HCT116 (cell line): ENCODE measurements around the gene CSPG4. TPM values are rescaled to one million over a fixed set of nuclear protein-coding genes. Genes with fewer than 3 reads are reported as not detected.

Experiments
- ATAC-seq: fragments of 200-7000 bp; cut with Tn5 transposase; 2 replicates; pipeline ENCODE4 v1.9.1; 2020; ENCODE audit warnings: mild to moderate bottlenecking, moderate library complexity
- BruUV-seq: library from RNA; stranded (reverse); fragments of 400-500 nt; replicated peaks from 2 replicates; lab custom pipeline; 2021; lab: Mats Ljungman, UMichigan
- CTCF ChIA-PET: fragments of 300-600 bp; sonication (Branson Sonifier 250); formaldehyde crosslinking; loops from one replicate; lab custom pipeline; 2021; ENCODE audit warnings: antibody characterized with exemption; lab: Charles Lee
- POLR2A ChIA-PET: fragments of 300-600, 350-600 bp; sonication (Branson Sonifier 250); formaldehyde crosslinking; loops from one replicate; lab custom pipeline; 2021; ENCODE audit warnings: antibody characterized with exemption; lab: Charles Lee
- RAD21 ChIA-PET, 2 experiments: fragments of 300-600 bp; sonication (Branson Sonifier 250); formaldehyde crosslinking; loops; one replicate each; lab custom pipeline; 2023; ENCODE audit warnings: low total read pairs in 2 of 2; ENCODE audit not compliant: uncharacterized antibody in 2 of 2, unreplicated experiment in 2 of 2, low non-redundant PET in 1 of 2; lab: Charles Lee
- DNase-seq: peaks from one replicate; pipeline ENCODE4 v3.0.0-alpha.2; 2010; ENCODE audit warnings: low read depth, low spot score
- H2AFZ ChIP-seq: fragments of 200-600 bp; shearing (Covaris generic), sonication (generic); 2 replicates; pipeline ENCODE4 v1.6.1; 2017; ENCODE audit warnings: low read depth, mixed run types, mixed read lengths, antibody characterized with exemption, low read length; ENCODE audit not compliant: poor library complexity, severe bottlenecking
- H3K27ac ChIP-seq: 2 replicates; pipeline ENCODE4 v1.5.1; 2012; ENCODE audit warnings: low read depth, low read length
- H3K27me3 ChIP-seq: fragments of 200-600 bp; sonication (generic); 2 replicates; pipeline ENCODE4 v1.6.1; 2016; ENCODE audit warnings: mixed run types, low read length, mixed read lengths; ENCODE audit not compliant: insufficient read depth
- H3K36me3 ChIP-seq, 2 experiments: fragments of 200-500 bp in 1 of 2; fragments of 200-600 bp in 1 of 2; sonication (Bioruptor generic) in 1 of 2; sonication (generic) in 1 of 2; 2 replicates each; pipeline versions ENCODE4 v1.5.1 to v1.6.1; 2014 to 2016; ENCODE audit warnings: low read length in 2 of 2, inconsistent platforms in 1 of 2, mixed read lengths in 1 of 2, mixed run types in 1 of 2; ENCODE audit not compliant: insufficient read depth in 2 of 2, control insufficient read depth in 1 of 2
- H3K4me1 ChIP-seq, 2 experiments: fragments of 200-600 bp in 1 of 2; sonication (generic) in 1 of 2; 2 replicates each; pipeline versions ENCODE4 v1.5.1 to v1.6.1; 2012 to 2017; ENCODE audit warnings: low read length in 2 of 2, inconsistent platforms in 1 of 2, mild to moderate bottlenecking in 1 of 2, mixed read lengths in 1 of 2, mixed run types in 1 of 2, moderate library complexity in 1 of 2; ENCODE audit not compliant: insufficient read depth in 2 of 2, control insufficient read depth in 1 of 2
- H3K4me2 ChIP-seq: fragments of 200-600 bp; sonication (generic); 2 replicates; pipeline ENCODE4 v1.6.1; 2017; ENCODE audit warnings: mixed run types, low read length, mixed read lengths
- H3K4me3 ChIP-seq, 2 experiments: fragments of 200-600 bp in 1 of 2; sonication (generic) in 1 of 2; replicated peaks in 1 of 2; 2 replicates each; pipeline ENCODE4 v1.5.1; 2011 to 2016; ENCODE audit warnings: low read length in 2 of 2, control low read depth in 1 of 2, low read depth in 1 of 2, mild to moderate bottlenecking in 1 of 2, mixed read lengths in 1 of 2, mixed run types in 1 of 2
- H3K79me2 ChIP-seq: fragments of 200-600 bp; sonication (generic); 2 replicates; pipeline ENCODE4 v1.6.1; 2017; ENCODE audit warnings: mild to moderate bottlenecking, mixed run types, low read length, moderate library complexity, mixed read lengths; ENCODE audit not compliant: insufficient read depth
- H3K9ac ChIP-seq: fragments of 200-600 bp; sonication (generic); 2 replicates; pipeline ENCODE4 v1.6.1; 2016; ENCODE audit warnings: low read length, mixed read lengths
- H3K9me2 ChIP-seq: fragments of 200-600 bp; sonication (generic), shearing (Covaris generic); 2 replicates; pipeline ENCODE4 v1.6.1; 2017; ENCODE audit warnings: mixed run types, mild to moderate bottlenecking, moderate library complexity; ENCODE audit not compliant: insufficient read depth
- H3K9me3 ChIP-seq, 2 experiments: fragments of 200-500 bp in 1 of 2; fragments of 200-600 bp in 1 of 2; sonication (Bioruptor generic) in 1 of 2; sonication (generic) in 1 of 2; 2 replicates each; pipeline ENCODE4 v1.6.1; 2014 to 2017; ENCODE audit warnings: low read length in 2 of 2, mixed read lengths in 2 of 2, inconsistent platforms in 1 of 2, low read depth in 1 of 2, mild to moderate bottlenecking in 1 of 2, mixed run types in 1 of 2, moderate library complexity in 1 of 2; ENCODE audit not compliant: control insufficient read depth in 1 of 2, insufficient read depth in 1 of 2
- H4K20me1 ChIP-seq: fragments of 200-600 bp; sonication (generic), shearing (Covaris generic); 2 replicates; pipeline ENCODE4 v1.6.1; 2017; ENCODE audit warnings: mixed run types, mild to moderate bottlenecking, moderate library complexity; ENCODE audit not compliant: insufficient read depth
- CBX3 ChIP-seq: IDR thresholded peaks from 2 replicates; pipeline ENCODE4 v1.6.1; 2012; ENCODE audit warnings: low read depth
- CEBPB ChIP-seq: IDR thresholded peaks from 2 replicates; pipeline ENCODE4 v1.6.1; 2012; ENCODE audit warnings: low read depth
- ELF1 ChIP-seq: IDR thresholded peaks from 2 replicates; pipeline ENCODE4 v1.6.1; 2012; ENCODE audit warnings: low read depth, borderline replicate concordance
- EZH2 ChIP-seq: fragments of 200-600 bp; sonication (generic); IDR thresholded peaks from 2 replicates; pipeline ENCODE4 v1.6.1; 2017; ENCODE audit warnings: antibody characterized with exemption, mixed run types
- POLR2A ChIP-seq: IDR thresholded peaks from 2 replicates; pipeline ENCODE4 v1.7.0; 2011; ENCODE audit warnings: borderline replicate concordance; ENCODE audit not compliant: insufficient read depth, insufficient read length; ENCODE audit errors: extremely low read depth
- POLR2AphosphoS5 ChIP-seq: IDR thresholded peaks from 2 replicates; pipeline ENCODE4 v1.6.1; 2011; ENCODE audit warnings: mild to moderate bottlenecking, low read depth, low read length, moderate library complexity
- RAD21 ChIP-seq: IDR thresholded peaks from 2 replicates; pipeline ENCODE4 v1.6.1; 2012; ENCODE audit warnings: low read depth, mild to moderate bottlenecking
- SIN3A ChIP-seq: IDR thresholded peaks from 2 replicates; pipeline ENCODE4 v1.6.1; 2012; ENCODE audit warnings: low read depth
- SRF ChIP-seq: IDR thresholded peaks from 2 replicates; pipeline ENCODE4 v1.6.1; 2012; ENCODE audit warnings: low read depth
- TCF7L2 ChIP-seq: IDR thresholded peaks from 2 replicates; pipeline ENCODE4 v1.7.0; 2011; ENCODE audit warnings: borderline replicate concordance, inconsistent platforms; ENCODE audit not compliant: insufficient read depth, insufficient read length; ENCODE audit errors: extremely low read depth
- ZFX ChIP-seq: fragments of 450-650 bp; IDR thresholded peaks from 2 replicates; pipeline ENCODE4 v1.6.1; 2017
- intact Hi-C: fragments of 100-400 bp; cut with micrococcal nuclease; formaldehyde crosslinking; loops from 2 replicates; pipeline ENCODE4 v1.10.0; 2022
- total RNA-seq: library from RNA; stranded (reverse); gene quantifications from one replicate; pipeline ENCODE4 v1.2.1, GENCODE V29; 2021; ENCODE audit not compliant: unreplicated experiment
- TF ChIP-seq, protein P1 (sequence below): IDR thresholded peaks from 2 replicates; pipeline ENCODE4 v1.6.1; 2011; ENCODE audit warnings: mild to moderate bottlenecking, low read length, moderate library complexity; ENCODE audit not compliant: insufficient replicate concordance; ENCODE audit errors: extremely low read depth
- TF ChIP-seq, protein P2 (sequence below): IDR thresholded peaks from 2 replicates; pipeline ENCODE4 v1.6.1; 2012
- TF ChIP-seq, protein P3 (sequence below), 3 experiments: fragments of 200-600 bp in 1 of 3; sonication (generic) in 1 of 3; IDR thresholded peaks in 2 of 3; conservative IDR thresholded peaks in 1 of 3; 2 replicates each; pipeline ENCODE4 v1.5.1; 2012 to 2017; ENCODE audit warnings: low read depth in 2 of 3, low read length in 2 of 3, antibody characterized with exemption in 1 of 3, borderline replicate concordance in 1 of 3, control low read depth in 1 of 3, mild to moderate bottlenecking in 1 of 3, mixed read lengths in 1 of 3, mixed run types in 1 of 3, moderate library complexity in 1 of 3; ENCODE audit not compliant: insufficient read depth in 1 of 3

CSPG4 gene
- total RNA-seq, 1 experiment from 2014 or later: 18.1 TPM

DNA sequence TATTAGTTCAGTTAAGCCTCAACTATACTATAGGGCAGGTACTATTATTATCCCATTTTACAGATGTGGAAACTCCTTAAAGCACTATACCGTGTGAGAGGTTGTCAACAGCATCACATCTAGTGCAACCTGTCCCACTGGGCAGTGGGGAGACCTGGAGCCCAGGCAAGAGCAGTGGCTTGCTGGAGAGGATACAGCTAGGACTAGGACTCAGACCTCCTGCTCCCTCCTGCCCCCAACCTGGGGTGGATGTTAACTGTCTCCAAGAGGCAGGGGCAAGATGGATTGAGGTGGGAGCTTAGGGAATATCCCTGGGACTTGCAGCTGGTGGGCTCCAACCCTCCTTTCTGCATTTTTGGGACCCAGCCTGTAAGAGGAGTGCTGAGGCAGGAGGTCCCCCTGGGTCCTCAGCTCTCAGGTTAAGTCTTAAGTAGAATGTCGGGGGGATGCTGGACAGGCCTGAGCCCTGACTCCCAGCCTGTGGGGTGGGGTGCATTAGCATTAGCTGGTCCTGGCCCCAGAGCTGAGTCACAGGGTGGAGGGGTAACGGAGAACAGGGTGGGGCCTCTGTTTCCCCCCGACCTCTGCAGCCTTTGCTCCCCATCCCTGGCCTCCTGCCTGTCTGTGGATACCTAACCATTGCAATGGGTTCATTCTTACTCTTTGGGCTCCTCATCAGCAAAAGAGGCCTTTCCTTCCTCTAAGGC, 58.3 kb downstream of the CSPG4 start:
- H3K9ac ChIP-seq: no peak overlapping the region
- H3K9me3 ChIP-seq: no peaks in the 10 kb centered on the region
- no TSS peak for BruUV-seq
- H3K27me3 ChIP-seq: no peaks in the 10 kb centered on the region
- ATAC-seq (no peak), DNase-seq (no peak)
- H3K36me3 ChIP-seq: peaks cover 2 to 9% of the 10 kb centered on the region in 2 experiments; a peak in 2 of 4 replicates
- H3K4me3 ChIP-seq: no peak overlapping the region
- TF ChIP-seq EZH2 (no peak), POLR2AphosphoS5 (no peak), POLR2A (no peak), ELF1 (no peak), CEBPB (no peak), TCF7L2 (no peak), SRF (no peak), CBX3 (no peak), SIN3A (no peak), ZFX (no peak), RAD21 (no peak)
- TF ChIP-seq, protein P1, sequence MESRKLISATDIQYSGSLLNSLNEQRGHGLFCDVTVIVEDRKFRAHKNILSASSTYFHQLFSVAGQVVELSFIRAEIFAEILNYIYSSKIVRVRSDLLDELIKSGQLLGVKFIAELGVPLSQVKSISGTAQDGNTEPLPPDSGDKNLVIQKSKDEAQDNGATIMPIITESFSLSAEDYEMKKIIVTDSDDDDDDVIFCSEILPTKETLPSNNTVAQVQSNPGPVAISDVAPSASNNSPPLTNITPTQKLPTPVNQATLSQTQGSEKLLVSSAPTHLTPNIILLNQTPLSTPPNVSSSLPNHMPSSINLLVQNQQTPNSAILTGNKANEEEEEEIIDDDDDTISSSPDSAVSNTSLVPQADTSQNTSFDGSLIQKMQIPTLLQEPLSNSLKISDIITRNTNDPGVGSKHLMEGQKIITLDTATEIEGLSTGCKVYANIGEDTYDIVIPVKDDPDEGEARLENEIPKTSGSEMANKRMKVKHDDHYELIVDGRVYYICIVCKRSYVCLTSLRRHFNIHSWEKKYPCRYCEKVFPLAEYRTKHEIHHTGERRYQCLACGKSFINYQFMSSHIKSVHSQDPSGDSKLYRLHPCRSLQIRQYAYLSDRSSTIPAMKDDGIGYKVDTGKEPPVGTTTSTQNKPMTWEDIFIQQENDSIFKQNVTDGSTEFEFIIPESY: no peak
- TF ChIP-seq, protein P2, sequence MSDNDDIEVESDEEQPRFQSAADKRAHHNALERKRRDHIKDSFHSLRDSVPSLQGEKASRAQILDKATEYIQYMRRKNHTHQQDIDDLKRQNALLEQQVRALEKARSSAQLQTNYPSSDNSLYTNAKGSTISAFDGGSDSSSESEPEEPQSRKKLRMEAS: no peak
- TF ChIP-seq, protein P3, sequence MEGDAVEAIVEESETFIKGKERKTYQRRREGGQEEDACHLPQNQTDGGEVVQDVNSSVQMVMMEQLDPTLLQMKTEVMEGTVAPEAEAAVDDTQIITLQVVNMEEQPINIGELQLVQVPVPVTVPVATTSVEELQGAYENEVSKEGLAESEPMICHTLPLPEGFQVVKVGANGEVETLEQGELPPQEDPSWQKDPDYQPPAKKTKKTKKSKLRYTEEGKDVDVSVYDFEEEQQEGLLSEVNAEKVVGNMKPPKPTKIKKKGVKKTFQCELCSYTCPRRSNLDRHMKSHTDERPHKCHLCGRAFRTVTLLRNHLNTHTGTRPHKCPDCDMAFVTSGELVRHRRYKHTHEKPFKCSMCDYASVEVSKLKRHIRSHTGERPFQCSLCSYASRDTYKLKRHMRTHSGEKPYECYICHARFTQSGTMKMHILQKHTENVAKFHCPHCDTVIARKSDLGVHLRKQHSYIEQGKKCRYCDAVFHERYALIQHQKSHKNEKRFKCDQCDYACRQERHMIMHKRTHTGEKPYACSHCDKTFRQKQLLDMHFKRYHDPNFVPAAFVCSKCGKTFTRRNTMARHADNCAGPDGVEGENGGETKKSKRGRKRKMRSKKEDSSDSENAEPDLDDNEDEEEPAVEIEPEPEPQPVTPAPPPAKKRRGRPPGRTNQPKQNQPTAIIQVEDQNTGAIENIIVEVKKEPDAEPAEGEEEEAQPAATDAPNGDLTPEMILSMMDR (IDR thresholded peaks at IDR 0.05 in 2 of 3, conservative IDR thresholded peaks at IDR 0.05 in 1 of 3; ENCODE audit: borderline replicate concordance in 1 of 3, insufficient read depth in 1 of 3, low read depth in 2 of 3, low read length in 2 of 3): no peak
- no peaks in the 10 kb centered on the region for H4K20me1 ChIP-seq
- H2AFZ ChIP-seq: no peak overlapping the region
- no peak overlapping the region for H3K4me2 ChIP-seq
- ChIA-PET CTCF (no interaction called here), POLR2A (interaction anchor here (1.2 kb wide), 1 partner anchor 203 kb away, joined by 4 read pairs; the partner anchor contains the start of gene SIN3A), RAD21 (no interaction called here)
- intact Hi-C loops: no loop called here
- H3K27ac ChIP-seq: no peak overlapping the region
- peaks cover 37% of the 10 kb centered on the region for H3K79me2 ChIP-seq
- H3K9me2 ChIP-seq: no peaks in the 10 kb centered on the region
- H3K4me1 ChIP-seq: peaks cover 15 to 32% of the 10 kb centered on the region in 2 experiments
